ENCODE measurements around the gene APOL4.
A peak's percentile ranks its signal among the peaks of the same experiment; 100 is the strongest.

The APOL4 gene

GRCh38 chr22:36182056-36182455 is 19.6 kb downstream of the APOL4 start:
- peaks cover 0 to 3% (median 0%) of the 10 kb centered on the region in 4 donors for H3K4me1 ChIP-seq
- DNase-seq = no peak
- no peak overlapping the region for H3K4me3 ChIP-seq
- no peaks in the 10 kb centered on the region for H3K27me3 ChIP-seq
- intact Hi-C loops (cut with DNase I; ENCODE audit: low total_unique reads) = no loop called here
- H3K27ac ChIP-seq = no peak overlapping the region
- no peak for TF ChIP-seq CTCF (IDR thresholded peaks at IDR 0.05)
- no peaks in the 10 kb centered on the region for H3K9me3 ChIP-seq
- H3K36me3 ChIP-seq = no peaks in the 10 kb centered on the region

GRCh38 chr22:36180928-36181327 is 20.7 kb downstream of the APOL4 start:
- H3K27ac ChIP-seq = no peak overlapping the region
- peaks cover 0 to 3% (median 0%) of the 10 kb centered on the region in 4 donors for H3K4me1 ChIP-seq
- H3K36me3 ChIP-seq = no peaks in the 10 kb centered on the region
- TF ChIP-seq CTCF (IDR thresholded peaks at IDR 0.05) = no peak
- no peaks in the 10 kb centered on the region for H3K27me3 ChIP-seq
- H3K4me3 ChIP-seq = no peak overlapping the region
- no peak for DNase-seq
- intact Hi-C loops (cut with DNase I; ENCODE audit: low total_unique reads) = loop anchor here (2.0 kb wide), 1 partner anchor 36 kb away; no protein-coding TSS in a partner anchor
- H3K9me3 ChIP-seq = no peaks in the 10 kb centered on the region

GRCh38 chr22:36180038-36180880 is 21.4 kb downstream of the APOL4 start:
- H3K4me3 ChIP-seq = no peak overlapping the region
- no peak overlapping the region for H3K27ac ChIP-seq
- no peaks in the 10 kb centered on the region for H3K36me3 ChIP-seq
- intact Hi-C loops (cut with DNase I; ENCODE audit: low total_unique reads) = loop anchor here (2.0 kb wide), 1 partner anchor 35 kb away; no protein-coding TSS in a partner anchor
- peak; percentile 89 to 91 for DNase-seq
- no peaks in the 10 kb centered on the region for H3K9me3 ChIP-seq
- H3K27me3 ChIP-seq = no peaks in the 10 kb centered on the region
- TF ChIP-seq CTCF (IDR thresholded peaks at IDR 0.05) = peak; percentile 89 to 94
- H3K4me1 ChIP-seq = peaks cover 0 to 3% (median 0%) of the 10 kb centered on the region in 4 donors

GRCh38 chr22:36177160-36177559 is 24.4 kb downstream of the APOL4 start:
- TF ChIP-seq CTCF (IDR thresholded peaks at IDR 0.05) = no peak
- H3K27ac ChIP-seq = no peak overlapping the region
- H3K27me3 ChIP-seq = no peaks in the 10 kb centered on the region
- DNase-seq = no peak
- H3K4me3 ChIP-seq = no peak overlapping the region
- H3K4me1 ChIP-seq = no peaks in the 10 kb centered on the region
- intact Hi-C loops (cut with DNase I; ENCODE audit: low total_unique reads) = no loop called here
- H3K9me3 ChIP-seq = no peaks in the 10 kb centered on the region
- H3K36me3 ChIP-seq = no peaks in the 10 kb centered on the region

- no peaks in the 10 kb centered on the region for H3K4me1 ChIP-seq
- no peak for DNase-seq
- intact Hi-C loops (cut with DNase I; ENCODE audit: low total_unique reads) = no loop called here
- no peak for TF ChIP-seq CTCF (IDR thresholded peaks at IDR 0.05)
- H3K36me3 ChIP-seq = no peaks in the 10 kb centered on the region
- no peaks in the 10 kb centered on the region for H3K27me3 ChIP-seq
- H3K27ac ChIP-seq = no peak overlapping the region
- no peaks in the 10 kb centered on the region for H3K9me3 ChIP-seq
- no peak overlapping the region for H3K4me3 ChIP-seq
Observed at GRCh38 chr22:36175892-36176291, 25.7 kb downstream of the APOL4 start.

All from tibial artery (tissue), 4 donors.